ENCODE results near the gene PON3.
A peak's percentile ranks its signal among the peaks of the same experiment; 100 is the strongest.

GRCh38 chr7:95396136-95397032, at the start of gene PON3:
- TF ChIP-seq CTCF (IDR thresholded peaks at IDR 0.05; ENCODE audit: control extremely low read depth in 1 of 3, insufficient read depth in 1 of 3, low read depth in 1 of 3, low read length in 3 of 3) = peak; percentile 35 to 58 (median 55)
- no peak for TF ChIP-seq JUN (IDR thresholded peaks at IDR 0.05; ENCODE audit: low read depth, low read length)
- no peak for TF ChIP-seq JUND (IDR thresholded peaks at IDR 0.05; ENCODE audit: low read length)
- TF ChIP-seq EZH2 (IDR thresholded peaks at IDR 0.05; ENCODE audit: low read depth, low read length, severe bottlenecking) = no peak
- no peak for TF ChIP-seq TEAD4 (IDR thresholded peaks at IDR 0.05; ENCODE audit: low read depth, low read length)
- no peak for TF ChIP-seq GABPA (IDR thresholded peaks at IDR 0.05; ENCODE audit: borderline replicate concordance, insufficient read depth, low read length)
- TF ChIP-seq KDM1A (IDR thresholded peaks at IDR 0.05; ENCODE audit: borderline replicate concordance, low read length) = no peak
- TF ChIP-seq POLR2A (IDR thresholded peaks at IDR 0.05; ENCODE audit: control extremely low read depth in 1 of 2, low read depth in 2 of 2, low read length in 2 of 2) = no peak
- no peak for TF ChIP-seq TAF1 (IDR thresholded peaks at IDR 0.05; ENCODE audit: low read depth, low read length)
- no peak for TF ChIP-seq ATF3 (IDR thresholded peaks at IDR 0.05; ENCODE audit: insufficient read depth, low read depth, low read length)
